Measurements from ENCODE around the gene B4GALT2. TPM values are rescaled to one million over a fixed set of nuclear protein-coding genes. Genes with fewer than 3 reads are reported as not detected.
A peak's percentile ranks its signal among the peaks of the same experiment; 100 is the strongest.

B4GALT2 gene
- total RNA-seq, 2 donors from 2014 or later = 22.7 to 28.6 TPM

DNA sequence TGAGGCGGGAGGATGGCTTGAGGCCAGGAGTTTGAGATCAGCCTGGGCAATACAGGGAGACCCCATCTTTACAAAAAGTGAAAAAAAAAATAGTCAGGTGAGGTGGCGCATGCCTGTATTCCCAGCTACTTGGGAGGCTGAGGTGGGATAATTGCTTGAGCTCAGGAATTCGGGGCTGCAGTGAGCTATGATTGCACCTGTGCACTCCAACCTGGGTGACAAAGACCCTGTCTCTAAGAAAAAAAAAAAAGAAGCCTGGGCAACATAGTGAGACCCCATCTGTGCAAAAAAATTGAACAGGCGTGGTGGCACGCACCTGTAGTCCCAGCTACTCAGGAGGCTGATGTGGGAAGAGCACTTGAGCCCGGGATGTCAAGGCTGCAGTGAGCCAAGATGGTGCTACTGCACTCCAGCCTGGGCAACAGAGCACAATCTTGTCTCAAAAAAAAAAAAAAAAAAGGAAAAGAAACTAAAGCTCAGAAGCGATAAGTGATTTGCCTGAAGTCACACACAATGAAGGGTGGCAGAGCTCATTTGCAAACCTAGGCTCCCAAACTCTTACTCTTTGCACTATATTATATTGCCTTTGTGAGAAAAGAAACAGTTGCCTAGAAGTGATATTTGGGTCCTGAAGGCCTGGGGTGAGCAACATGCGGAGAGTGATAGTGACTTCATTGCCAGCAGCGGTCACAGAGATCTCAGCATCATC lies 14.3 kb downstream of the B4GALT2 start:
- DNase-seq (no peak), ATAC-seq (no peak)
- intact Hi-C loops (cut with DNase I, micrococcal nuclease) = no loop called here

DNA sequence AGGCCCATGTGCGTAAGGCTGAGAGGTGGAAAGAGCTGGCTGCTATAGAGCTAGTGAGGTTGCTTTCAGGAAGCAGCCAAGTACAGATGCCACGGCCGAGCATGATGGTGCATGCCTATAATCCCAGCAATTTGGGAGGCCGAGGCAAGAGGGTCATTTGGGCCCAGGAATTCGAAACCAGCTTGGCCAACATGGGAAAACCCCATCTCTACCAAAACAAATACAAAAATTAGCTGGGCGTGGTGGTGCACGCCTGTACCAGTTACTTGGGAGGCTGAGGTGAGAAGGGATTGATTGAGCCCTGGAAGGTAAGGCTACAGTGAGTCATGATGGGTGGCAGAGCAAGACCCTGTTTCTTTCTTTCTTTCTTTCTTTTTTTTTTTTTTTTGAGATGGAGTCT lies 15.1 kb downstream of the B4GALT2 start:
- DNase-seq (no peak), ATAC-seq (no peak)
- intact Hi-C loops (cut with DNase I, micrococcal nuclease) = no loop called here

DNA sequence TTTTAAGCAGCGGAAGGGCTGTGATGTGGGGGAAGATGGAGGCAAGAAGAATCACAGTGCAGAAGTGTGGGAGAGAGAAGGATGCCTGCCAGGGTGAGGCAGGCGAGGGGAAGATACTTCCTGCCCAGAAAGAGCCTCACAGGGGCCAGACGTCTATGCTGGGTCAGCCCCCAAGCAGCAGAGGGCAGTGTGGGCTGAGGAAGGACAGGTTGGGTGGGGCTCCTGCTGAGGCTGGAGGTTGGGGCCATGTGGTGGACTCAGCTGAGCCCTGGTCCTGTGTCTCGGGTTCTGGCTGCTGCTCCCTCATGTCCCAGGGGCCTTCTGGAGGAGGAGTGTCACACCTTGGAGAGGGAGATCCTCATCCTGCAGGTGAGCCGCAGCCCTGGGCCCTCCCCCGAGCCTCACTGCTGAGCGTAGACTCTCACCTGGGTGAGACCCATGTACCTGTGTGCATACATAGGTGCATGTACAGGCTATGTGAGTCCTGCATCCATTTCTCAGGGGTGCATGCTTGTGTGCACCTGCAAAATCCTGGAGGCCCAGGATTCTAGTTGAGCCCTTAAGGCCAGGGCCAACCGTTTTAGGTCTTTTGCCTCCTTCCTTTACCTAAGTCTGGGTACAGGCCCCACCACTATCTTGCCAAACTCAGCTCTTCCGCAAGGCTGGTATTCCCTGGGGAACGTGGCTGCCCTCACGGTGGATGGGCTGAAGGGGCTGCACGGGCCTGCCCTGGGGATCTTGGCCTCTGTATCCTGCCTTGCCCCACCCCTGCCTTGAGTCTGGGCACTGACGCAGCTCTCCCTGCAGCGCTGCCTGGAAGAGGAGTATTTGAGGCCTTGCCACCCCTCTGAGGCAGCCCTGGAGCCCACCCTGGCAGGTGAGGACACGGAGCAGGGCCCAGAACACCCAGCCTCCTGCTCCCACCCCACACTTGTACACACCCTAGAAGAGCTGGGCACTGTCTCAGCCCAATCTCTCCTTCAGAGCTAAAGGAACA lies 16.1 kb downstream of the B4GALT2 start:
- DNase-seq (peak; percentile 65 to 69), ATAC-seq (peak; percentile 41)
- intact Hi-C loops (cut with DNase I, micrococcal nuclease) = no loop called here

DNA sequence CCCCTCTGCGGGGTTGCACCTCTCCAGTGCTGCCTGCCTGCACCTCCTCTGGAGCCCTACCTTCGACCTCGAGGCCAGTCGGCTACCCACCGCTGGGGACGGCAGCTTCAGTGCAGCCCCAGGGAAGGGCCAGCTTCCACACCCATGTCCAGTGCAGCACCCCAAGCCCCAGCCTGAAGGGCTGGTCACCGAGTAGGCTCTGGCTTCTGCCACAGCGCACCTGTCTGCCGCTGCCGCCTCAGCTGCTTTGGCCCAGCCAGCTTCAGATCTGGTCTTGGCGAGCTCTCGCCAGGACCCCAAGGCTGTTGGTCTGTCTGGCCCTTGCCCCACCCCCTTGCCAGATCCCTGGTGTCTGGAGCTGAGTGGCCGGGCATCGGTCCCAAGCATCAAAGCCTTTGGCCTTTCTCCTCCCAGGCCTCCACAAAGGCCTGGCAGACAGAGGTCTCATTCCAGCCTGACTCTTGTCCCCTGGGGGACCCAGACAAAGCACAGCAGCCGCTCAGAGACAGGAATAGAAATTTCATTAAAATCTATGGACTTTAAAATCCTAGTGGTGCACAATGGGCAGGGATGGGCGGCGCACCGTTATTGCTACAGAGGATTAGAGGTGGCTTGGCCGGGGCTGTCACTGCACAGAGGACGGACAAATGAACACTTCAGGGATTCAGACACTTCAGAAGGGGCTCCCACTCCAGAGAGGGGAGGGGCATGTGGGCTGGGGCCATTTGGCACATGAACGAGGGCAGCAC lies 17.1 kb downstream of the B4GALT2 start:
- intact Hi-C loops (cut with DNase I, micrococcal nuclease) = no loop called here
- ATAC-seq (no peak), DNase-seq (no peak)

DNA sequence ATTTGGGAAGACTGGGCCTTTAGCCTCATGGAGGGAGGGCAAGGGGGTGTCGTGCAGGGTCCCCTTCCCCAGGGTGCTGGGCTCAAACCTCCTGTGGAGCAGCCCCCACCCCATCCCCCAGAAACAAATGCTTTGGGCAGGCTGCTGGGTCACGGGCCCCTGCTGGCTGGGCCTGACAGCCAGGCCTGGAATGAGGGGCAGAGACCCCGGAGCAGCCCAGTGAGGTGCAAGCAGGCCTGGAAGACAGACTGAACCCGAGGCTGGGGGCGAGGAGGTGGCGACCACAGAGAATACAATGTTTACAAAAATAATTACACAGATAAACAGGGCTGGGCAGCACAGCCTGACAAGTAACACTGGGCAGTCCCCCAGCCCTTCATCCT lies 17.7 kb downstream of the B4GALT2 start:
- ATAC-seq (no peak), DNase-seq (no peak)
- intact Hi-C loops (cut with DNase I, micrococcal nuclease) = no loop called here

DNA sequence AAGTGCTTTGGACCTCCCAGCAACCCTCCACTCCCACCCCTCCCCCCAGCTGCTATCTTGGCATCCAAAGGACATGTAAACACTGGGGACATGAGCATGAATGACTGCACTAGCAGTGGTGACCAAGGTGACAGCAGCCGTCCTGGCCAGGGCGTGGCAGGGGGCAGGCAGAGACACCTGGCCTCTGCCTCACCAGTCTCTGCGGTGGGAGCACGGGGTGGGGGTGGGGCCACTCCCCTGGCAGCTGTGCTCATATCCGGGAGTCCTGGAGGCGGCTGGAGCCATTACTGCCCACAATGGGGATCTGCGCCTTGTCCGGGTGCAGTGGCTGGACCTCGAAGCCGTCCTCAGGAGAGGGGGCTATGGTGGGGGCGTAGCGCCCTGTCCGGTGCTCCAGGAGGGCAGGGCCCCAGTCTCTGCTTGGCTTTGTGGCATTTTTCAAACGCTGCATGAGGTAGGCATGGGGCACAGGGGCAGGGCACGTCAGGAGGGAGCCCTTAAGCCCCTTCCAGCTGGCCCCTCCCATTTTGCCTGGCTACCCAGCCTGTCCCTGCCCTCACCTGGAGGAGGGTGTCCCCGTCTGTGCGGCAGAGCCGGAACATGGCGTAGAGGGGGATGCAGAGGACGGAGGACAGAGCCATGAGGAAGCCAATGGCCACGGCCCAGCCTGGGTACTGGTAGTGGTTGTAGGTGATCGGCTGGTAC lies 18.4 kb downstream of the B4GALT2 start:
- ATAC-seq (peak; percentile 71), DNase-seq (peak; percentile 65 to 85)
- intact Hi-C loops (cut with DNase I, micrococcal nuclease) = no loop called here

DNA sequence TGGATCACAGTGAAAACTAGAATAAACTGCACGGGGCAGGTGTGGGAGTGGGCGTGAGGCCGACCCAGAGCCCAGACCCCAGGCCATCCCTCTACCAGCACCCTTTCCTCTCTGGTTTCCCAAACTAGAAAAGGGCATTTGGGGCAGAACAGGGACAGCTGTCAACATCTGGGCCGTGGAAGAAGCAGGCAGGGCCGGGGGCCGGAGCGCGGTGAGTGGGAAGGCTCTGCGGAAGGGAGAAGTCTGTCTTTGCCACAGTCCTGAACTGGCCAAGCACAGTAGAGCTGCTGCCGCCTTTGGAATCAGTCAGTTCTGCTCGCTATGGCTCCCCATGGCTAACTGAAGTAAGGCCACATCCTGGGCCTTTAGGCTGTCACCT lies 19.0 kb downstream of the B4GALT2 start:
- intact Hi-C loops (cut with DNase I, micrococcal nuclease) = no loop called here
- ATAC-seq = no peak
- no peak for DNase-seq

DNA sequence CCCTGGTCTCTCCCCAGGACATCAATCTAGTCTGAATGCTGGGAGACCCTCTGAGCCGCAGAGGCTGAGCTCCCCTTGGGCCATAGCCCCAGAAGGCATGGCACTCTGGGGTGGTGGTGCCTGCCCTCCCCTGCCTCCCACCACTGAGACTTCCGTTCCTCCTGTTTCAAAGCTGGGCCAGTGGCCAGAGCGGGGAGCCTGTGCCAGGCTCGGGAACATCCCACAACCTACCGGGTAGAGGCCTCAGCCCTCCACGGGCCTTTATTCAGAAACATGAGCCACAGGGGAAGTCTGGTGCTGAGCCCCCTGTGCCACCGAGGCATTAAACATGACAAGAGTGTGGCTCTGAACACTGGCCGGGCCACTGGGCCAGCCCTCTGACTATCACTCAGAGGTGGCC lies 20.4 kb downstream of the B4GALT2 start:
- intact Hi-C loops (cut with DNase I, micrococcal nuclease) = no loop called here

DNA sequence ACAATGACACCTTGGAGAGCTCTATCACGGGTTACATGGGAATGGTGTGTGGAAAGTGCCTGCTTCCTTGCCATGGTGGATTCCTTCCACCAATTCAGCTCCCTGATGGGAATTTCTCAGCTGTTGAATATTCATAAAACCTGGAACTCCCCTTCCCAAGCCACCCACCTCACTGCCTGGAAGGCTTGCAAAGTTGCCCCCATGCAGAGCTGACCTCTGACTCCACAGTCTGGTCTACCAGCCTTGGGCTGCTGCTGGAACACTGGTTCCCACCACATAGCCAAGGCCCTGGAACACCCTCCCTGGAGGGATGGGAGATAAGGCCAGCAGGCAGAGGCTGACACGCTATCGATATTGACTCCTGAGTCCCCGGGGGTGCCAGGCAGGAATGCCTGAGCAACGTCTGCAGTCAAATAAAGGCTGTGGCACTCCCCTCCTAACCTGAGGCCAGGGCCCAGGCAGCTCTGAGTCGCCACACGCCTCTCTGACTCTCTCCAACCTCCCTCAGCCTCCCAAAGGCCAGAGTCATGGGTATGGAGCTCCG lies 21.2 kb downstream of the B4GALT2 start:
- intact Hi-C loops (cut with DNase I, micrococcal nuclease) = loop anchor here (5.0 kb wide), 2 partner anchors 37 to 47 kb away; no protein-coding TSS in a partner anchor
- ATAC-seq = no peak

More for the DNA sequence above, 20.4 kb downstream of the B4GALT2 start:
- DNase-seq (no peak), ATAC-seq (no peak)

DNA sequence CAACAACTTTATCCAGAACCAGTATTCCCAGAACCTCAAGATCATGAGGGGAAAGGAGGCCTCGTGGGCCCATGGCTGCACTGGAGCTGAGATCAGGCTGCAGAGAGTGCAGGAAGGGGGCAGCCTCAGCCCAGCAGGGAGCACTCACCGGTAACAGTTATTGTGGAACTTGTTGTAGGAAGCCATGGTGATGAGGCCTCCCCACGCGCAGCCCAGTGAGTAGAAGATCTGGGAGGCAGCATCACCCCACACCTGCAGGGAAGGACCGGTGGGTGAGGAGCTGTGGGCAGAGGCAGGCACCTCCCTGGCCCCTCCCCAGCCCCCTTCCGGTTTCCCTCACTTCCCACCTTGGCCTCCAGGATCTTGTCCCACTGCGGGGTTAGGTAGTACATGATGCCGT lies 23.2 kb downstream of the B4GALT2 start:
- DNase-seq = no peak
- intact Hi-C loops (cut with DNase I, micrococcal nuclease) = loop anchor here (5.0 kb wide), 2 partner anchors 35 to 45 kb away; no protein-coding TSS in a partner anchor
- ATAC-seq = no peak

More for the DNA sequence above, 21.2 kb downstream of the B4GALT2 start:
- no peak for DNase-seq

DNA sequence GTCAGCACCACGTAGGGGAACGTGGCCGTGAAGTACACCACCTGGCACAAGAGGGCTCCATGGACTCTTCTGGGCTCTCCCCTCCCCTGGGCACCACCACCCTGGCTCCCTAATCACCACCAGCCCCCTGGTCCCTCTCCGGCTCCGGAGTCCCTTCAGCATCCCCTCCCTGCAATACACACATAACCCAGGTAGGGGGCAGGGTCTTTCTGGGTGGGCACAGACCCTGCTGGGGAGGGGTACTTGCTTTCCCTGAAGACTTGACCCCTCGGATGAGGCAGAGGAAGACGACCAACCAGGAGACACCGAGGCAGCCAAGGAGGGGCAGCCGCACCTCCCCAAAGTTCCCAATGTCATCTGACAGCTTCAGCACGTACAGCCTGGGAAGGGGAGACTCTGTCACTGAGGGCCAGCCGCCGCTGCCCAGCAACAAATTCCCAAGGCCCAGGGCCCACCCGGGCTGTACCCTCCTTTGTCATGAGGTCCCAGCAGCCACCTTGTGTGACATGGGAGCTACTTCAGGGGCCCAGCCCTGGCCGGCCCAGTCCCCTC lies 23.7 kb downstream of the B4GALT2 start:
- DNase-seq (no peak), ATAC-seq (no peak)
- intact Hi-C loops (cut with DNase I, micrococcal nuclease) = loop anchor here (5.0 kb wide), 2 partner anchors 35 to 45 kb away; no protein-coding TSS in a partner anchor

DNA sequence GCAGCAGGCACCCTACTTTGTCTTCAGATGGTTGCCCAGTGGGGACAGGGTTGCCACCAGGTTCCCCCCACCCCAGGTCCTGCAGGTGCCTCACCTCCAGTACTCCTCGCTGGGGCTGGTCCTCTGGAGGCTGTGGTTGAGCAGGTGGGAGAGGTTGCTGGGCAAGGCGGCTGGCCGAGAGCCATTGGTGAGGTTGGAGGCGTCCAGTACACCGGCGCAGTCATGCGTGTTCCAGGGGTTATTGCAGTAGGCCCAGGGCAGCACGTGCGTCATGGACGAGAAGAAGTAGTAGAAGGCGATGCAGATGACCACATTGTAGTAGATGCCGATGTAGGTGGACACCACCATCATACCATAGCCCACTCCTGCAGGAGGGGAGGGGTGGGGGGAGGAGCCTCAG lies 29.2 kb downstream of the B4GALT2 start:
- DNase-seq (no peak), ATAC-seq (no peak)
- intact Hi-C loops (cut with DNase I, micrococcal nuclease) = no loop called here

DNA sequence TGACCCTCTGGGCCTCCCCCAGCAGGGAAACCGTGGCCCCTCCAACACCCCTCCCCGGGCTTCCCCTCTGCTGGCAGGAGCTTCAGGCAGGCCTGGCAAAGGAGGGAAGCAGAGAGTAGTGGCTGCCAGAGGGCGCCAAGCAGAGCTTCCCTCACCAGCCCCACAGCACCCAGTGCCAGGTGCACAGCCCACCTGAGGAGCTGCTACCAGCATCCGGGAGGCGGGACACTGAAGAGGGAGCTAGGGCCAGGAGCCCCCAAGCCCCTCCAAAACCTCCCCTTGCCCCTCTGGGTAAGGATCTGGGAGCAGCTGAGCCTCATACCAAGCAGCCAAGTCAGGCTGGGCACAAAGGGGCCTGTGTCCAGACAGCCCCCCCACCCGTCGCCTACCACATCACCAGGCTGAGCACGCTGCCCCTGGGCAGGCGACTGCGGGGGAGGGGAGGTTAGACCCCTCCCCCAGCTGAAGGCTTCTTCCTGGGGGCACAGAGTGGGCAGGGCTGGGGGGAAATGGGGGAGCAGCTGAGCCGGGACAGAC lies 32.0 kb downstream of the B4GALT2 start:
- intact Hi-C loops (cut with DNase I, micrococcal nuclease) = no loop called here
- no peak for DNase-seq
- ATAC-seq = no peak

DNA sequence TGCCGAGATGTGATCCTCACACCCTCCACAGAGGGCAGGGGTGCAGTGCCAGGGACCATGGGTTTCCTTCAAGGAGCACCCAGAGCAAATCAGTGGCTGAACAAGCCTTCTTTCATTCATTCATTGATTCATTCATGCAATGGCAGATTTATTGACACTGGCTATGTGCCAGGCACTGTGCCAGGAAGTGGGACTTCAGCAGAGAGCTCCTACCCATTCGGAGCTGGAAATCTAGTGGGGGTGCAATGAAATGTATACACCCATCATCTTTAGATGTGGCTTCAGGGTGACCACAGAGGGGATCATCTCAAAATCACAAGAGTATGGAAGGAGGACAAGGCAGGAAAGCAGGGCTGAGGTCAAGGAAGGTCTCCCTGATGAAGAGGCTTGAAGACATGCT lies 33.4 kb downstream of the B4GALT2 start:
- ATAC-seq (peak; percentile 8), DNase-seq (peak in 1 of 2 donors; percentile 45)
- intact Hi-C loops (cut with DNase I, micrococcal nuclease) = no loop called here

DNA sequence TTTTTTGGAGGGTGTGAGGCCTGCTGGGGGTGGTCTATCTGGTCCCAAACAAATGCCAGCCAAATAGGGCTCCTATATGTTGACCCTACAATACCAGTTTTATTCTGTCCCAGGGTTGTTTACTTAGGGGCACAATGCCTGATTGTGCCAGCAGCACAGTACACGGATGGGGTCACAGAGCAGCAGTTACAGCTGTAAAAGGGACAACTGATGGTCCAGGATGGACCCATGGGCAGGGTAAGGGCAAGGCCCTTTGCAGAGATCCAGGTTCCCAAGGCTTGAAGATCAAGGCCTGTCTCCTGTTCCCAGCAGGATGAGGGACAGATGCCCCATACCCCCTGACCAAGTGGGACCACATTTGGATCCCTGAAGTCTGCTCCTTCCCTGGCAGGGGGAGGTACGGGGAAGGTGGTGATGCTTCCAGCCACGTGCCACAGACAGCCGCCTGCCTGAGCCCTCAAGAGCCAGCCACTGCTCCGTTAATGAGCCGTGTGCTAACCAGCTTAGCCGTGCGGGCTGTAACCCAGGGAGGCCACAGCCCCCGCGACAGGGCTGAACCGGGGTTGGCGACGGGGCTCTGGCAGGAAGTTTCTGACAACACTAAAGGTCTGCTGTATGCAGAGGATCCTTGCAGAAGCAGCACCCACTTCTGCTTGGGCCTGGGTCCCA lies 34.1 kb downstream of the B4GALT2 start:
- ATAC-seq = no peak
- no peak for DNase-seq
- intact Hi-C loops (cut with DNase I, micrococcal nuclease) = no loop called here

DNA sequence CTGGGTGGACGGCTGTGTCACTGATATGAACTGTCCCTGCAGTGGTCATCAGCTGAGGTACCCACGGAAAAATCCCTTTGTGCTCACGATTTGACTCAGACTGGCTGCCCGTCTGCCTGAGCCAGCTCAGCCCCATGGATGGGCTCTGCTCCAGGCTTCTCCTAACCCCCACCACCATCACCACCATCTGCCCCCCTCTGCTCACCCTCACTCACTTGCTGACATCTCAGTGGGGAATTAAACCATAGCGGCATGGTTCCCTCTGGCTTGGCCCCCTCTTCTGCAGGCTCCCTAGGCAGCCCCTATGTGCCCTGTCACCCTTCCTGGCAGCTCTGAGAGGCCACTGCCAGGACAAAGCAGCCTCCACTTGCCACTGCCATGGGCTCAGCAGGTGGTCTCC lies 34.9 kb downstream of the B4GALT2 start:
- ATAC-seq (no peak), DNase-seq (no peak)
- intact Hi-C loops (cut with DNase I, micrococcal nuclease) = no loop called here

DNA sequence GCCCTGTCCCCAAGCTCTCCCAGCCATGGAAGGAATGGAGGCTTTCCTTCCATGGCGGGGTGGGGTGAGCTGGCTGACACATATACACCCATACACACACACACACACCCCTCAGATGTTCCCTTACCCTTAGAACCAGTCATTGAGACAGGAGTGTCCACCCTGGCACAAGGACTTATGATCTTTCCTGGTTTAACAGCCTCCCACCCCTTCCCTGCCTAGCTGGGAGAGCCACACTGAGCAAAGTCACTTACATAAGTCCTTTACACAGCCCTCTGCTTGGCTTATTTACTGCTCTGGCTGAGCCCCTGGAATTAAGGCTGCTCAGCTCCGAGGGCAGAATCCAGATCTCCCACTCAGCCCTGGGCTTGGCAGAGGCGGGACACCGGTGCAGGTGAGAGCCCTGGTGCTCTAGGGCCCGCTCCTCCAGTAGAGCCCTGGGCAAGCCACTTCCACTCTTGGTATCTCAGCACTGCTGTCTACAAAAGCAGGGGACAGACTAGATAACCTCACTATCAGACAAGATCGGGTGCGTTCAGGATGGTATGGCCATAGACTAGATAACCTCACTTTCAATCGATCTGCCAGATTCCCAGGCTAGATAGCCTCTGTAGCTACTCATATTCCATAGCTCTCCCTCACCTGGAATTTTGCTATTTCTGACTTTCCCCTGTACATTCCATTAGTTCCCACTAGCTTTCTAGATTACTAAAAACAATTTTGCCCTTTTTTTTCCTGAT lies 35.5 kb downstream of the B4GALT2 start:
- peak; percentile 90 for ATAC-seq
- intact Hi-C loops (cut with DNase I, micrococcal nuclease) = no loop called here
- peak in 1 of 2 donors; percentile 67 for DNase-seq

Measured in left colon (tissue), 2 donors.